ENCODE data around the gene TGFBR1.

GRCh38 chr9:99193466-99193821 lies 88.5 kb downstream of the TGFBR1 start:
- no peak for TF ChIP-seq CTCF (conservative IDR thresholded peaks at IDR 0.05 in 1 of 2, IDR thresholded peaks at IDR 0.05 in 1 of 2; ENCODE audit: extremely low read depth in 1 of 2, insufficient read depth in 1 of 2, low read depth in 1 of 2, low read length in 2 of 2)
- no peak for TF ChIP-seq EZH2 (IDR thresholded peaks at IDR 0.05; ENCODE audit: borderline replicate concordance, low read length)
